GM12878 (cell line): Measurements from ENCODE around the gene SRP14. TPM values are rescaled to one million over a fixed set of nuclear protein-coding genes. Genes with fewer than 3 reads are reported as not detected.

Source experiments
- ATAC-seq: fragments of 200-7000 bp; cut with Tn5 transposase; 3 replicates; pipeline ENCODE4 v1.9.1; 2020; ENCODE audit warnings: mild to moderate bottlenecking, moderate library complexity
- BruUV-seq: library from RNA; stranded (reverse); fragments of 400-500 nt; replicated peaks from 2 replicates; lab custom pipeline; 2021; lab: Mats Ljungman, UMichigan
- CTCF ChIA-PET: fragments of 300-600 bp; sonication (Branson Sonifier 250); formaldehyde crosslinking; extraction: SDS; loops from one replicate; lab custom pipeline; 2021; ENCODE audit warnings: inconsistent platforms; lab: Yijun Ruan, JAX
- POLR2A ChIA-PET: fragments of 350-600 bp; formaldehyde crosslinking; extraction: SDS; loops from one replicate; lab custom pipeline; 2021; ENCODE audit warnings: inconsistent platforms; lab: Charles Lee
- RAD21 ChIA-PET: fragments of 300-600 bp; sonication (Branson Sonifier 250); formaldehyde crosslinking; loops from one replicate; lab custom pipeline; 2023; ENCODE audit warnings: antibody characterized with exemption; ENCODE audit not compliant: unreplicated experiment; lab: Charles Lee
- SMC1A ChIA-PET: fragments of 300-600 bp; sonication (Branson Sonifier 250); formaldehyde crosslinking; loops from one replicate; lab custom pipeline; 2023; ENCODE audit not compliant: unreplicated experiment, uncharacterized antibody; lab: Charles Lee
- DNase-seq: peaks from one replicate; pipeline ENCODE4 v3.0.0-alpha.2; 2011; ENCODE audit warnings: low read depth, low spot score
- FAIRE-seq: peaks from 3 replicates; lab custom pipeline; 2011; peaks lifted over from hg19 to GRCh38; lab: Jason Lieb, UNC
- H2AFZ ChIP-seq: 2 replicates; pipeline ENCODE4 v1.6.0; 2011; ENCODE audit warnings: low read depth, low read length, control low read depth; ENCODE audit not compliant: control insufficient read depth
- H3K27ac ChIP-seq: 2 replicates; pipeline ENCODE4 v1.5.1; 2011; ENCODE audit warnings: control low read depth; ENCODE audit not compliant: control insufficient read depth, insufficient read depth
- H3K27me3 ChIP-seq, 2 experiments: replicated peaks in 1 of 2; 2 replicates each; pipeline versions ENCODE4 v1.6.0 to v1.6.1; 2011; ENCODE audit warnings: low read length in 1 of 2; ENCODE audit not compliant: control insufficient read depth in 2 of 2, insufficient read depth in 2 of 2
- H3K36me3 ChIP-seq, 2 experiments: 2 replicates each; pipeline ENCODE4 v1.5.1; 2011; ENCODE audit warnings: low read length in 1 of 2; ENCODE audit not compliant: control insufficient read depth in 2 of 2, insufficient read depth in 2 of 2
- H3K4me1 ChIP-seq: 2 replicates; pipeline ENCODE4 v1.6.1; 2011; ENCODE audit warnings: mild to moderate bottlenecking, low read length, moderate library complexity, mixed read lengths; ENCODE audit not compliant: control insufficient read depth, insufficient read depth
- H3K4me2 ChIP-seq: 2 replicates; pipeline ENCODE4 v1.6.0; 2011; ENCODE audit warnings: control low read depth; ENCODE audit not compliant: control insufficient read depth, insufficient read depth
- H3K4me3 ChIP-seq: fragments of 200-600 bp; sonication (generic); 2 replicates; pipeline ENCODE4 v1.5.1; 2016
- H3K79me2 ChIP-seq: 2 replicates; pipeline ENCODE4 v1.6.0; 2011; ENCODE audit warnings: low read length; ENCODE audit not compliant: control insufficient read depth, insufficient read depth
- H3K9ac ChIP-seq: 2 replicates; pipeline ENCODE4 v1.8.0; 2011; ENCODE audit warnings: low read length, control low read depth, mixed read lengths; ENCODE audit not compliant: control insufficient read depth, insufficient read depth
- H3K9me3 ChIP-seq: replicated peaks from 3 replicates; pipeline ENCODE4 v1.5.1; 2011; ENCODE audit warnings: mild to moderate bottlenecking, low read length; ENCODE audit not compliant: control insufficient read depth, insufficient read depth
- H4K20me1 ChIP-seq: 2 replicates; pipeline ENCODE4 v1.6.0; 2011; ENCODE audit not compliant: control insufficient read depth, insufficient read depth
- BCL11A ChIP-seq: IDR thresholded peaks from 2 replicates; pipeline ENCODE4 v1.6.1; 2011; ENCODE audit warnings: low read depth, low read length
- FOXK2 ChIP-seq: fragments of 450-650 bp; IDR thresholded peaks from 2 replicates; pipeline ENCODE4 v1.6.1; 2017; ENCODE audit warnings: mild to moderate bottlenecking, moderate library complexity
- GABPA ChIP-seq: IDR thresholded peaks from 2 replicates; pipeline ENCODE4 v1.6.1; 2014; ENCODE audit warnings: antibody characterized with exemption, low read depth, mild to moderate bottlenecking, inconsistent platforms
- JUNB ChIP-seq: IDR thresholded peaks from 2 replicates; pipeline ENCODE4 v1.6.1; 2016; ENCODE audit warnings: antibody characterized with exemption, mild to moderate bottlenecking
- KDM1A ChIP-seq: fragments of 200-600 bp; sonication (generic); IDR thresholded peaks from 2 replicates; pipeline ENCODE4 v1.6.1; 2016; ENCODE audit warnings: borderline replicate concordance
- MAX ChIP-seq: IDR thresholded peaks from 2 replicates; pipeline ENCODE4 v1.6.1; 2012; ENCODE audit warnings: low read depth, low read length, improper control_type of control experiment
- MTA2 ChIP-seq: fragments of 450-650 bp; IDR thresholded peaks from 2 replicates; pipeline ENCODE4 v1.6.1; 2016; ENCODE audit warnings: low read depth, mild to moderate bottlenecking, moderate library complexity
- MTA3 ChIP-seq: IDR thresholded peaks from 2 replicates; pipeline ENCODE4 v1.6.1; 2012; ENCODE audit warnings: low read length, inconsistent platforms, borderline replicate concordance
- NBN ChIP-seq: fragments of 450-650 bp; IDR thresholded peaks from 2 replicates; pipeline ENCODE4 v1.6.1; 2016
- NFIC ChIP-seq: IDR thresholded peaks from 2 replicates; pipeline ENCODE4 v1.6.1; 2012; ENCODE audit warnings: low read depth, mild to moderate bottlenecking, inconsistent platforms, low read length, moderate library complexity
- NR2C1 ChIP-seq: fragments of 450-650 bp; IDR thresholded peaks from 2 replicates; pipeline ENCODE4 v1.6.1; 2017; ENCODE audit warnings: antibody characterized with exemption, mild to moderate bottlenecking, moderate library complexity
- PAX5 ChIP-seq: IDR thresholded peaks from 2 replicates; pipeline ENCODE4 v1.6.1; 2011; ENCODE audit warnings: low read depth, low read length, borderline replicate concordance
- POU2F2 ChIP-seq: IDR thresholded peaks from 3 replicates; pipeline ENCODE4 v1.6.1; 2011; ENCODE audit warnings: low read depth, mild to moderate bottlenecking, low read length, borderline replicate concordance
- SMARCA5 ChIP-seq: fragments of 450-650 bp; IDR thresholded peaks from 2 replicates; pipeline ENCODE4 v1.6.1; 2017; ENCODE audit warnings: mild to moderate bottlenecking
- SMC3 ChIP-seq: IDR thresholded peaks from 2 replicates; pipeline ENCODE4 v1.6.1; 2011; ENCODE audit warnings: low read length, improper control_type of control experiment, borderline replicate concordance
- SUPT20H ChIP-seq: IDR thresholded peaks from 2 replicates; pipeline ENCODE4 v1.6.1; 2011; ENCODE audit warnings: low read depth, mild to moderate bottlenecking, low read length, moderate library complexity, borderline replicate concordance; ENCODE audit not compliant: control insufficient read depth
- SUZ12 ChIP-seq: fragments of 200-600 bp; sonication (generic); IDR thresholded peaks from one replicate; pipeline ENCODE4 v1.6.1; 2018; ENCODE audit warnings: antibody characterized with exemption, mild to moderate bottlenecking; ENCODE audit not compliant: unreplicated experiment
- ZNF24 ChIP-seq: fragments of 450-650 bp; IDR thresholded peaks from 2 replicates; pipeline ENCODE4 v1.6.1; 2017; ENCODE audit warnings: antibody characterized with exemption, mild to moderate bottlenecking
- WGBS: methylation state at CpG from one replicate; pipeline ENCODE4 v1.1.6; 2016; ENCODE audit warnings: low lambda C conversion rate; ENCODE audit not compliant: insufficient replicate concordance, insufficient coverage; ENCODE audit errors: missing lambda C conversion rate; 5-methylcytosine and 5-hydroxymethylcytosine counted together
- in situ Hi-C: fragments of 300-500 bp; cut with MboI; formaldehyde crosslinking; loops from 9 replicates; pipeline ENCODE4 v1.14.3; 2018; ENCODE audit warnings: mixed read lengths
- intact Hi-C: fragments of 100-400 bp; cut with micrococcal nuclease; formaldehyde crosslinking; loops from one replicate; pipeline ENCODE4 v1.14.2; 2022; ENCODE audit not compliant: unreplicated experiment
- polyA plus RNA-seq, 11 experiments: library from polyadenylated mRNA; depleted of rRNA in 4 of 11; unstranded in 6 of 11; stranded (reverse) in 5 of 11; fragments of >200 nt; fragmentation: Nextera tagmentation in 4 of 11; fragmentation: Illumina TruSeq in 1 of 11; extraction: Ambion mirVana in 4 of 11; extraction: Trizol in 1 of 11; gene quantifications; 1 replicate in 1 of 11; 2 replicates in 10 of 11; pipeline versions ENCODE4 v1.2.1 to v1.2.3, GENCODE V29; 2011 to 2016; ENCODE audit warnings: inconsistent platforms in 2 of 11, missing spikeins in 2 of 11, low read depth in 1 of 11
- total RNA-seq, 4 experiments: library from RNA; depleted of rRNA in 3 of 4; stranded (reverse); fragments of >200 nt in 3 of 4; fragmentation: Illumina TruSeq in 1 of 4; extraction: Trizol in 1 of 4; gene quantifications; 2 replicates each; pipeline versions ENCODE4 v1.2.1 to v1.2.3, GENCODE V29; 2013 to 2021
- TF ChIP-seq, protein P1 (sequence below): IDR thresholded peaks from 2 replicates; pipeline ENCODE4 v1.6.1; 2011; ENCODE audit warnings: low read depth, mild to moderate bottlenecking, low read length, moderate library complexity, borderline replicate concordance; ENCODE audit errors: extremely low read depth

SRP14 gene
- total and polyA plus RNA-seq, 10 of the 15 experiments (the other 5 are each of a cell fraction or from before 2014, with no cell fraction given) = 141 to 1,182 (median 493) TPM

DNA sequence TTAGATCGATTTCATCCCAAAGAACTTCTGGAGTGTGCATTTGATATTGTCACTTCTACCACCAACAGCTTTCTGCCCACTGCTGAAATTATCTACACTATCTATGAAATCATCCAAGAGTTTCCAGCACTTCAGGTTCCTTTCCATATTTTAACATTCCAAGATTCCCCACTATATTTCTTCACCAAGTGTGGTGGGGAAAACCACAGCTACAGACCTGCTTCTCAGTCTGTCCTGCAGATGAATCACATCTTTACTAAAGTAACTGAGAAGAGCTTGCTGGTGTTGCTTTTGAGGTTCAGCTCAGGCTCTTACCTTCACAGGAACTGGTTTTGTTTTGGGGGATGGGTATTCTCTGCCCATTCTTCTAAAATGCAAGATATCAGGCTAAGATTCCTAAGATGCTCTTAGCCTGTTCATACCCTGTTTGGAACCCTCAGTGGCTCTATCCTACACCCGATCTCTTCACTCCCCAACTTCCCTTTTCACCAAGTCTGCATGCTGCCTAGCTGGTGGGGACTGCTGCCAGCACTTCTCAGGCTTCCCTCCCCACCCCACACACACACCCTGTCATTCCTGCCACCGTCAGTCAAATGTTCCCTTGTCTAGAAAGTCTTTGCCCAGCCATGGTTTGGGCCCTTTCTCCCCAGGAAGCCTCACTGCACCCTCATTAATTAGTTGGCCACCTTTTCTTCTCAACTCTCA is 30.8 kb downstream of the SRP14 start:
- ATAC-seq (no peak), FAIRE-seq (no peak), DNase-seq (no peak)
- H3K4me3 ChIP-seq = no peak overlapping the region
- H3K36me3 ChIP-seq = peaks cover 4 to 12% of the 10 kb centered on the region in 2 experiments
- in situ Hi-C loops = no loop called here
- H3K9me3 ChIP-seq = no peaks in the 10 kb centered on the region; the same call in 2 of the 3 replicates
- ChIA-PET POLR2A (interaction anchor here (0.6 kb wide), 1 partner anchor 705 kb away, joined by 3 read pairs; no protein-coding TSS in a partner anchor), CTCF (interaction anchor here (0.9 to 1.0 kb wide), 2 partner anchors 10 to 329 kb away, joined by 3 read pairs; no protein-coding TSS in a partner anchor), RAD21 (no interaction called here), SMC1A (interaction anchor here (1.0 to 2.8 kb wide), 2 partner anchors 11 to 13 kb away, joined by 3 to 6 read pairs; no protein-coding TSS in a partner anchor)
- no peak overlapping the region for H3K4me2 ChIP-seq
- H4K20me1 ChIP-seq = no peaks in the 10 kb centered on the region
- no peak overlapping the region for H2AFZ ChIP-seq
- no TSS peak for BruUV-seq
- no peak for TF ChIP-seq PAX5
- TF ChIP-seq BCL11A = no peak
- no peak for TF ChIP-seq NR2C1
- no peak for TF ChIP-seq MAX
- no peak for TF ChIP-seq JUNB
- TF ChIP-seq KDM1A = no peak
- no peak for TF ChIP-seq NFIC
- no peak for TF ChIP-seq SMARCA5
- TF ChIP-seq ZNF24 = no peak
- TF ChIP-seq SMC3 = no peak
- TF ChIP-seq SUPT20H = no peak
- TF ChIP-seq MTA3 = no peak
- TF ChIP-seq MTA2 = no peak
- no peak for TF ChIP-seq POU2F2
- TF ChIP-seq FOXK2 = no peak
- TF ChIP-seq, protein P1, sequence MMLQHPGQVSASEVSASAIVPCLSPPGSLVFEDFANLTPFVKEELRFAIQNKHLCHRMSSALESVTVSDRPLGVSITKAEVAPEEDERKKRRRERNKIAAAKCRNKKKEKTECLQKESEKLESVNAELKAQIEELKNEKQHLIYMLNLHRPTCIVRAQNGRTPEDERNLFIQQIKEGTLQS = no peak
- no peak for TF ChIP-seq NBN
- TF ChIP-seq SUZ12 = no peak
- no peak for TF ChIP-seq GABPA
- H3K27ac ChIP-seq = no peak overlapping the region
- H3K79me2 ChIP-seq = no peaks in the 10 kb centered on the region
- no peaks in the 10 kb centered on the region for H3K27me3 ChIP-seq
- intact Hi-C loops = no loop called here
- no peak overlapping the region for H3K9ac ChIP-seq
- no peaks in the 10 kb centered on the region for H3K4me1 ChIP-seq
- 89% methylated on average over 3 of the region's 3 CpGs for WGBS
